CD4-positive, alpha-beta T cell (primary cell): ENCODE measurements around the gene PTPRE. TPM values are rescaled to one million over a fixed set of nuclear protein-coding genes. Genes with fewer than 3 reads are reported as not detected.

ENCODE experiments used
- ATAC-seq: fragments of 200-7000 bp; cut with Tn5 transposase; one replicate; pipeline ENCODE4 v1.10.0; 2022; ENCODE audit warnings: mild to moderate bottlenecking; ENCODE audit not compliant: poor library complexity
- CTCF ChIA-PET: fragments of 350-600 bp; sonication (Branson Sonifier 250); formaldehyde crosslinking; loops from one replicate; lab custom pipeline; 2021; ENCODE audit warnings: antibody characterized with exemption, inconsistent platforms; lab: Charles Lee
- POLR2A ChIA-PET: fragments of 350-600 bp; sonication (Branson Sonifier 250); formaldehyde crosslinking; loops from one replicate; lab custom pipeline; 2021; ENCODE audit warnings: antibody characterized with exemption, inconsistent platforms; lab: Charles Lee
- DNase-seq, 14 experiments: peaks; one replicate each; pipeline ENCODE4 v3.0.0-alpha.2; 2013 to 2020; ENCODE audit warnings: mixed read lengths in 2 of 14
- H3K27ac ChIP-seq, 2 donors: one replicate each; pipeline versions ENCODE4 v1.5.1 to v1.7.0; 2013; ENCODE audit warnings: low read length in 2 of 2, low read depth in 1 of 2, mild to moderate bottlenecking in 1 of 2
- H3K27me3 ChIP-seq, 2 experiments: 1 replicate in 1 of 2; 2 replicates in 1 of 2; pipeline versions ENCODE4 v1.6.1 to v1.7.0; 2013; ENCODE audit warnings: low read length in 2 of 2, control low read depth in 1 of 2, mild to moderate bottlenecking in 1 of 2, moderate library complexity in 1 of 2; ENCODE audit not compliant: insufficient read depth in 2 of 2, control insufficient read depth in 1 of 2
- H3K36me3 ChIP-seq: one replicate; pipeline ENCODE4 v1.6.1; 2013; ENCODE audit warnings: low read length, control low read depth; ENCODE audit not compliant: insufficient read depth
- H3K4me1 ChIP-seq: one replicate; pipeline ENCODE4 v1.6.1; 2013; ENCODE audit warnings: low read length, control low read depth; ENCODE audit not compliant: insufficient read depth
- H3K4me3 ChIP-seq: one replicate; pipeline ENCODE4 v1.5.1; 2013; ENCODE audit warnings: mild to moderate bottlenecking, low read length, moderate library complexity
- H3K9me3 ChIP-seq, 2 experiments: 1 replicate in 1 of 2; 2 replicates in 1 of 2; pipeline versions ENCODE4 v1.6.1 to v1.7.0; 2013; ENCODE audit warnings: low read length in 2 of 2, mild to moderate bottlenecking in 2 of 2, control low read depth in 1 of 2, moderate library complexity in 1 of 2; ENCODE audit not compliant: control insufficient read depth in 1 of 2, insufficient read depth in 1 of 2
- H3K27ac Mint-ChIP-seq: one replicate; pipeline ENCODE4 v1.8.0; 2020; ENCODE audit warnings: mixed read lengths
- H3K27me3 Mint-ChIP-seq: one replicate; pipeline ENCODE4 v1.8.0; 2021; ENCODE audit warnings: mixed read lengths
- H3K36me3 Mint-ChIP-seq: one replicate; pipeline ENCODE4 v1.8.0; 2021; ENCODE audit warnings: low read depth, mixed read lengths
- H3K4me1 Mint-ChIP-seq: one replicate; pipeline ENCODE4 v1.8.0; 2021; ENCODE audit warnings: low read depth, mixed read lengths
- H3K4me3 Mint-ChIP-seq: one replicate; pipeline ENCODE4 v1.8.0; 2020; ENCODE audit warnings: mild to moderate bottlenecking, mixed read lengths
- H3K9me3 Mint-ChIP-seq: one replicate; pipeline ENCODE4 v1.8.0; 2020; ENCODE audit warnings: mixed read lengths
- CTCF ChIP-seq: fragments of 200-600 bp; IDR thresholded peaks from one replicate; pipeline ENCODE4 v1.8.0; 2022; ENCODE audit warnings: antibody characterized with exemption, mild to moderate bottlenecking
- intact Hi-C, 2 experiments: fragments of 100-400 bp; cut with DNase I in 1 of 2; cut with micrococcal nuclease in 1 of 2; formaldehyde crosslinking; loops; one replicate each; pipeline versions ENCODE4 v1.15.1 to v1.9.0; 2023 to 2025; cut with DNase I, micrococcal nuclease
- total RNA-seq, 174 experiments: library from RNA in 2 of 174; stranded (reverse) in 2 of 174; gene quantifications; one replicate each; pipeline ENCODE4 v1.2.3 and lab custom pipeline; 2021 to 2026

The PTPRE gene
- total RNA-seq, 2 experiments from 2014 or later, result 47.6 to 55.1 TPM

DNA sequence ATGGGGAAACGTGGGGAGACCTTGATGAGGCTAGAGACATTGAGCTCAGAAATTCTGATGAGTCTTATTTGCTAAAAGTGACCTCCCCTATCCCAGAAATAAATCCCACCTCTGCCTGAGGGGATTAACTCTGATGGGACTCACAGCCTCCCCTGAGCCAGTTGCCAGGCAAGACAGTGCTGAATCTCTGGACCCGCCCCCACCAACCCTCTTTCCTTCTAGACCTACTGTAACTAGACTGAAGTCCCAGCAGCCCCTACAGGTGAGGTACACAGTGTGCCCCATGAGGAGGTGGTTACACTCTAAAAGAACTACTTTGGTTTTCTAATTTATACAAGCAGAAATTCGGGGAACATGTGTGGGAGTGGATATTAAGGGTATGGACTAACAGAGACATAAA lies 42.9 kb downstream of the PTPRE start:
- no peak overlapping the region for H3K27ac ChIP-seq
- H3K4me3 Mint-ChIP-seq, result no peak overlapping the region
- ChIA-PET POLR2A (no interaction called here), CTCF (interaction anchor here (1.1 kb wide), 1 partner anchor 61 kb away, joined by 3 read pairs; no protein-coding TSS in a partner anchor)
- H3K9me3 Mint-ChIP-seq, result no peaks in the 10 kb centered on the region
- no peak overlapping the region for H3K4me3 ChIP-seq
- no peak for DNase-seq
- H3K27me3 Mint-ChIP-seq, result peaks cover under 1% of the 10 kb centered on the region
- H3K4me1 ChIP-seq, result peaks cover 19% of the 10 kb centered on the region
- peaks cover 0 to 2% of the 10 kb centered on the region in 2 experiments for H3K27me3 ChIP-seq
- H3K36me3 ChIP-seq, result no peaks in the 10 kb centered on the region
- no peak for TF ChIP-seq CTCF
- no peak for ATAC-seq
- H3K9me3 ChIP-seq, result no peaks in the 10 kb centered on the region
- H3K4me1 Mint-ChIP-seq, result peaks cover 18% of the 10 kb centered on the region
- no peak overlapping the region for H3K27ac Mint-ChIP-seq
- no peaks in the 10 kb centered on the region for H3K36me3 Mint-ChIP-seq
- intact Hi-C loops, result no loop called here

GRCh38 chr10:127951861-127952574 lies 45.1 kb downstream of the PTPRE start:
- intact Hi-C loops, result no loop called here
- Mint-ChIP-seq H3K27me3 (peaks cover 4% of the 10 kb centered on the region), H3K27ac (no peak overlapping the region), H3K4me1 (no peaks in the 10 kb centered on the region), H3K36me3 (no peaks in the 10 kb centered on the region), H3K9me3 (peaks cover 3% of the 10 kb centered on the region), H3K4me3 (no peak overlapping the region)
- ATAC-seq (no peak), DNase-seq (no peak)
- H3K4me1 ChIP-seq, result no peaks in the 10 kb centered on the region
- POLR2A ChIA-PET, result no interaction called here
- no peak for TF ChIP-seq CTCF
- H3K36me3 ChIP-seq, result no peaks in the 10 kb centered on the region
- H3K4me3 ChIP-seq, result no peak overlapping the region
- no peaks in the 10 kb centered on the region for H3K9me3 ChIP-seq
- H3K27ac ChIP-seq, result no peak overlapping the region
- peaks cover 0 to 2% of the 10 kb centered on the region in 2 experiments for H3K27me3 ChIP-seq
- CTCF ChIA-PET, result no interaction called here

- ChIA-PET CTCF (no interaction called here), POLR2A (no interaction called here)
Measured at GRCh38 chr10:127952575-127952869, 45.6 kb downstream of the PTPRE start.

More at GRCh38 chr10:127952575-127952869, 45.6 kb downstream of the PTPRE start:
- intact Hi-C loops, result no loop called here
- no peak overlapping the region for H3K4me3 ChIP-seq
- H3K36me3 ChIP-seq, result no peaks in the 10 kb centered on the region
- Mint-ChIP-seq H3K4me1 (no peaks in the 10 kb centered on the region), H3K27me3 (peaks cover 4% of the 10 kb centered on the region), H3K9me3 (peaks cover 3% of the 10 kb centered on the region), H3K36me3 (no peaks in the 10 kb centered on the region), H3K4me3 (no peak overlapping the region), H3K27ac (no peak overlapping the region)
- no peak for DNase-seq
- no peaks in the 10 kb centered on the region for H3K9me3 ChIP-seq
- TF ChIP-seq CTCF, result no peak
- no peak for ATAC-seq
- H3K27me3 ChIP-seq, result peaks cover 0 to 2% of the 10 kb centered on the region in 2 experiments
- no peaks in the 10 kb centered on the region for H3K4me1 ChIP-seq
- H3K27ac ChIP-seq, result no peak overlapping the region
